H9 (cell line): ENCODE data around the gene PTRHD1. TPM values are rescaled to one million over a fixed set of nuclear protein-coding genes. Genes with fewer than 3 reads are reported as not detected.

ENCODE experiments used
- DNase-seq: peaks from one replicate; pipeline ENCODE4 v3.0.0-alpha.2; 2017
- H2AFZ ChIP-seq: one replicate; pipeline ENCODE4 v1.6.1; 2013; ENCODE audit warnings: mild to moderate bottlenecking, low read length, control low read depth, moderate library complexity
- H2AK5ac ChIP-seq: 2 replicates; pipeline ENCODE4 v1.6.1; 2013; ENCODE audit warnings: low read length, control low read depth, mixed read lengths; ENCODE audit not compliant: insufficient read length
- H2BK120ac ChIP-seq: one replicate; pipeline ENCODE4 v1.6.1; 2013; ENCODE audit warnings: low read depth, mild to moderate bottlenecking, low read length, control low read depth, inconsistent platforms; ENCODE audit not compliant: poor library complexity, severe bottlenecking
- H2BK12ac ChIP-seq: 2 replicates; pipeline ENCODE4 v1.6.1; 2013; ENCODE audit warnings: low read length, control low read depth, mixed read lengths, low read depth; ENCODE audit not compliant: insufficient read length
- H2BK15ac ChIP-seq: 2 replicates; pipeline ENCODE4 v1.6.1; 2013; ENCODE audit warnings: low read depth, low read length, control low read depth
- H2BK20ac ChIP-seq: one replicate; pipeline ENCODE4 v1.6.1; 2013; ENCODE audit warnings: low read depth, mild to moderate bottlenecking, low read length, control low read depth, inconsistent platforms; ENCODE audit not compliant: poor library complexity, severe bottlenecking
- H2BK5ac ChIP-seq: 2 replicates; pipeline ENCODE4 v1.6.1; 2013; ENCODE audit warnings: low read length, control low read depth, mixed read lengths; ENCODE audit not compliant: insufficient read length
- H3K14ac ChIP-seq: 2 replicates; pipeline ENCODE4 v1.6.1; 2013; ENCODE audit warnings: low read length, control low read depth; ENCODE audit not compliant: insufficient read depth
- H3K18ac ChIP-seq: 2 replicates; pipeline ENCODE4 v1.6.1; 2013; ENCODE audit warnings: low read depth, mild to moderate bottlenecking, mixed read lengths, low read length, control low read depth; ENCODE audit not compliant: insufficient read length
- H3K23ac ChIP-seq: 2 replicates; pipeline ENCODE4 v1.6.1; 2013; ENCODE audit warnings: low read length, control low read depth, mixed read lengths, low read depth; ENCODE audit not compliant: insufficient read length
- H3K23me2 ChIP-seq: 2 replicates; pipeline ENCODE4 v1.6.1; 2013; ENCODE audit warnings: low read depth, mild to moderate bottlenecking, mixed read lengths, low read length, control low read depth; ENCODE audit not compliant: insufficient read length, poor library complexity, severe bottlenecking
- H3K27ac ChIP-seq: 2 replicates; pipeline ENCODE4 v1.5.1; 2013; ENCODE audit warnings: low read length, control low read depth, mixed read lengths, low read depth; ENCODE audit not compliant: insufficient read length
- H3K27me3 ChIP-seq: 2 replicates; pipeline ENCODE4 v1.6.1; 2013; ENCODE audit warnings: low read length, control low read depth, inconsistent platforms; ENCODE audit not compliant: insufficient read depth
- H3K4ac ChIP-seq: 2 replicates; pipeline ENCODE4 v1.6.1; 2013; ENCODE audit warnings: low read depth, mild to moderate bottlenecking, control low read depth, inconsistent platforms, low read length, moderate library complexity
- H3K4me1 ChIP-seq: 2 replicates; pipeline ENCODE4 v1.6.1; 2013; ENCODE audit warnings: low read length, control low read depth, inconsistent platforms; ENCODE audit not compliant: insufficient read depth
- H3K4me2 ChIP-seq: 2 replicates; pipeline ENCODE4 v1.6.1; 2013; ENCODE audit warnings: low read length, control low read depth, mixed read lengths; ENCODE audit not compliant: insufficient read length, insufficient read depth
- H3K56ac ChIP-seq: 2 replicates; pipeline ENCODE4 v1.6.1; 2013; ENCODE audit warnings: low read depth, mild to moderate bottlenecking, mixed read lengths, low read length, control low read depth; ENCODE audit not compliant: insufficient read length
- H3K79me1 ChIP-seq: 2 replicates; pipeline ENCODE4 v1.6.1; 2013; ENCODE audit warnings: low read depth, mild to moderate bottlenecking, moderate library complexity, low read length, control low read depth, inconsistent platforms; ENCODE audit not compliant: insufficient read depth, poor library complexity, severe bottlenecking
- H3K79me2 ChIP-seq: 2 replicates; pipeline ENCODE4 v1.6.1; 2013; ENCODE audit warnings: low read length, control low read depth, inconsistent platforms; ENCODE audit not compliant: insufficient read depth
- H3K9ac ChIP-seq: 2 replicates; pipeline ENCODE4 v1.6.1; 2013; ENCODE audit warnings: low read length, control low read depth, mixed read lengths; ENCODE audit not compliant: insufficient read length; ENCODE audit errors: extremely low read depth
- H3K9me3 ChIP-seq: one replicate; pipeline ENCODE4 v1.6.1; 2013; ENCODE audit warnings: low read depth, low read length, inconsistent platforms; ENCODE audit not compliant: control insufficient read depth
- H3T11ph ChIP-seq: one replicate; pipeline ENCODE4 v1.6.1; 2013; ENCODE audit warnings: mild to moderate bottlenecking, low read length, control low read depth, inconsistent platforms
- H4K20me1 ChIP-seq: one replicate; pipeline ENCODE4 v1.6.1; 2013; ENCODE audit not compliant: control insufficient read depth, insufficient read length, insufficient read depth
- H4K5ac ChIP-seq: 2 replicates; pipeline ENCODE4 v1.6.1; 2013; ENCODE audit warnings: low read depth, mild to moderate bottlenecking, mixed read lengths, low read length, control low read depth; ENCODE audit not compliant: insufficient read length
- H4K8ac ChIP-seq: replicated peaks from 2 replicates; pipeline ENCODE4 v1.6.1; 2013; ENCODE audit warnings: low read length, control low read depth, mixed read lengths, low read depth; ENCODE audit not compliant: insufficient read length
- H4K91ac ChIP-seq: 2 replicates; pipeline ENCODE4 v1.6.1; 2013; ENCODE audit warnings: low read depth, mild to moderate bottlenecking, moderate library complexity, mixed read lengths, low read length, control low read depth; ENCODE audit not compliant: insufficient read length
- H3K27ac Mint-ChIP-seq, 3 experiments: 2 replicates in 2 of 3; 3 replicates in 1 of 3; pipeline ENCODE4 v1.8.0; 2020 to 2021; ENCODE audit warnings: mixed read lengths in 3 of 3, mild to moderate bottlenecking in 1 of 3, moderate library complexity in 1 of 3
- H3K27me3 Mint-ChIP-seq: 2 replicates; pipeline ENCODE4 v1.8.0; 2021; ENCODE audit warnings: low read depth, mild to moderate bottlenecking, moderate library complexity, mixed read lengths
- H3K36me3 Mint-ChIP-seq, 3 experiments: 2 replicates in 2 of 3; 3 replicates in 1 of 3; pipeline ENCODE4 v1.8.0; 2020 to 2021; ENCODE audit warnings: low read depth in 3 of 3, mixed read lengths in 3 of 3; ENCODE audit not compliant: insufficient read depth in 1 of 3
- H3K4me1 Mint-ChIP-seq, 2 experiments: 2 replicates each; pipeline ENCODE4 v1.8.0; 2020; ENCODE audit warnings: mixed read lengths in 2 of 2
- H3K4me3 Mint-ChIP-seq, 2 experiments: 2 replicates in 1 of 2; 3 replicates in 1 of 2; pipeline ENCODE4 v1.8.0; 2020 to 2021; ENCODE audit warnings: mild to moderate bottlenecking in 2 of 2, mixed read lengths in 2 of 2, moderate library complexity in 1 of 2
- H3K9me3 Mint-ChIP-seq, 2 experiments: 2 replicates in 1 of 2; 3 replicates in 1 of 2; pipeline ENCODE4 v1.8.0; 2020; ENCODE audit warnings: mild to moderate bottlenecking in 2 of 2, mixed read lengths in 2 of 2, moderate library complexity in 1 of 2
- CTCF ChIP-seq: fragments of 200-600 bp; sonication (generic); conservative IDR thresholded peaks from 3 replicates; pipeline ENCODE4 v1.8.0; 2021; ENCODE audit warnings: antibody characterized with exemption, mild to moderate bottlenecking
- WGBS: extraction: QIAGEN DNeasy Blood & Tissue Kit; methylation state at CpG from one replicate; pipeline ENCODE4 v1.1.7; 2013; ENCODE audit warnings: missing lambda C conversion rate, low lambda C conversion rate, mixed read lengths; ENCODE audit not compliant: insufficient read length; ENCODE audit errors: extremely low coverage; 5-methylcytosine and 5-hydroxymethylcytosine counted together
- total RNA-seq: library from RNA; stranded (reverse); gene quantifications from 2 replicates; pipeline ENCODE4 v1.2.1, GENCODE V29; 2021

The PTRHD1 gene
- total RNA-seq, 1 experiment from 2014 or later: 43.7 TPM

- H3K79me2 ChIP-seq: no peaks in the 10 kb centered on the region
- H2BK20ac ChIP-seq: no peak overlapping the region
- H3K27me3 ChIP-seq: no peaks in the 10 kb centered on the region
- H3K4me2 ChIP-seq: no peak overlapping the region
- H3K23me2 ChIP-seq: no peaks in the 10 kb centered on the region
- H3K23ac ChIP-seq: no peak overlapping the region
- no peaks in the 10 kb centered on the region for H3K4me1 ChIP-seq
- no peak for TF ChIP-seq CTCF
- H3K27ac ChIP-seq: no peak overlapping the region
- DNase-seq: no peak
- no peak overlapping the region for H3K14ac ChIP-seq
- no peak overlapping the region for H2BK12ac ChIP-seq
- H3K4ac ChIP-seq: no peak overlapping the region
- Mint-ChIP-seq H3K4me3 (no peak overlapping the region), H3K27ac (no peak overlapping the region), H3K36me3 (peaks cover 3 to 20% (median 9%) of the 10 kb centered on the region in 3 experiments; a peak in 5 of 7 replicates), H3K27me3 (no peaks in the 10 kb centered on the region; the same call in 1 of the 2 replicates), H3K4me1 (peaks cover 5 to 7% of the 10 kb centered on the region in 2 experiments), H3K9me3 (no peaks in the 10 kb centered on the region)
- H4K8ac ChIP-seq: no peak overlapping the region
- H3K9me3 ChIP-seq: no peaks in the 10 kb centered on the region
- no peak overlapping the region for H2BK15ac ChIP-seq
- no peak overlapping the region for H2AK5ac ChIP-seq
- no peak overlapping the region for H4K91ac ChIP-seq
- H2BK5ac ChIP-seq: no peak overlapping the region
- no peaks in the 10 kb centered on the region for H4K20me1 ChIP-seq
- no peak overlapping the region for H3K56ac ChIP-seq
- no peak overlapping the region for H3K9ac ChIP-seq
- no peak overlapping the region for H2AFZ ChIP-seq
- no CpG with 5 or more reads among the region's 6 CpGs for WGBS
- no peak overlapping the region for H3T11ph ChIP-seq
- no peaks in the 10 kb centered on the region for H3K79me1 ChIP-seq
- H3K18ac ChIP-seq: no peak overlapping the region
- H4K5ac ChIP-seq: no peak overlapping the region
- no peak overlapping the region for H2BK120ac ChIP-seq
Measured at GRCh38 chr2:24785671-24786321, 7.4 kb downstream of the PTRHD1 start.
